ENCODE measurements around the gene VSNL1.

VSNL1 gene

DNA sequence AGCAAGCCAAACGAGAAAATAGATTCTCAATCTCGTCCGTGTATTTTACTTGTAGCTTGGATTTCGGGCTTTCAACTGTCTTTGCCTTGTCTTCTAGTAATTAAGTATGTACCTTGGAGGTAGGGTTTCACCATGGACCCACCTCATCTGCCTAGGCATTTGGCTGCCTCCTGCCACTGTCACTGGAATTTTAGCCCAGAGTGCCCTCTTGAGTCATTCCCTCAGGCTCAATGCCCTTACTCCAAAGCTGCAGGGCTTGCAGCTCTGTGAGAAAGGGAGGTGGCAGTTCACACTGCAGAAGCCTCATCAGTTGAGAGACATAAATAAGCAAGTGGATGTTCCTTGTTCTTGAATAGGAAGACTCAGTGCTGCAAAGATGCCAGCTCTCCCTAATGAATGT, 89.6 kb downstream of the VSNL1 start:
- H3K36me3 ChIP-seq (ENCODE audit: low read depth), result no peaks in the 10 kb centered on the region
- no peaks in the 10 kb centered on the region for H3K4me1 ChIP-seq (ENCODE audit: insufficient read depth, poor library complexity, severe bottlenecking)
- no peaks in the 10 kb centered on the region for H3K9me3 ChIP-seq (ENCODE audit: severe bottlenecking)
- no peak overlapping the region for H3K4me3 ChIP-seq (ENCODE audit: severe bottlenecking)
- ATAC-seq (ENCODE audit: low read depth) (no peak), DNase-seq (ENCODE audit: low spot score) (no peak)
- H3K27me3 ChIP-seq (ENCODE audit: insufficient read depth, poor library complexity, severe bottlenecking), result no peaks in the 10 kb centered on the region
- H3K27ac ChIP-seq (ENCODE audit: poor library complexity, severe bottlenecking), result no peak overlapping the region
- no peak for TF ChIP-seq CTCF (IDR thresholded peaks at IDR 0.05; ENCODE audit: poor library complexity, severe bottlenecking)

DNA sequence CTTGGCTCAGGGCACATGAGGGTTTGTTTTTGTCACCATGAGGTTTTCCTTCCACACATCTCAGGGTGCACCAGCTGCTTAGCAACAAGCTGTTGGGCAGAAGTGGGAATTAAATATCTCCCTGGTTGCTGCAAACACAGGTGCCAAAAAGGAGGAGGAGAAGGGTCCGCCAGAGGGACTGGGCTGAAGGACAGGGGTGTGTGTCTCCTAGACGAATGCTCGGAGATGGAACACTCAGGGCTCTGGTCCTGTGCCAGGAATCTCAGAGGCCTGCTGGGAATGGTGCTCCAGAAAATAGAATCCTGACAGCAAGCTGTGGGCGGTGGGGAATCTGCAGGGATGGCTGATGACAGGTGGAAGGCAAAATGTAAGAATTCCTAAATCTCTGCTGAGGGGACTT, 94.5 kb downstream of the VSNL1 start:
- Histone ChIP-seq H3K27me3 (ENCODE audit: insufficient read depth, poor library complexity, severe bottlenecking) (no peaks in the 10 kb centered on the region), H3K4me3 (ENCODE audit: severe bottlenecking) (no peak overlapping the region), H3K4me1 (ENCODE audit: insufficient read depth, poor library complexity, severe bottlenecking) (no peaks in the 10 kb centered on the region), H3K36me3 (ENCODE audit: low read depth) (no peaks in the 10 kb centered on the region), H3K9me3 (ENCODE audit: severe bottlenecking) (no peaks in the 10 kb centered on the region), H3K27ac (ENCODE audit: poor library complexity, severe bottlenecking) (no peak overlapping the region)
- no peak for TF ChIP-seq CTCF (IDR thresholded peaks at IDR 0.05; ENCODE audit: poor library complexity, severe bottlenecking)
- DNase-seq (ENCODE audit: low spot score), result no peak
- no peak for ATAC-seq (ENCODE audit: low read depth)

DNA sequence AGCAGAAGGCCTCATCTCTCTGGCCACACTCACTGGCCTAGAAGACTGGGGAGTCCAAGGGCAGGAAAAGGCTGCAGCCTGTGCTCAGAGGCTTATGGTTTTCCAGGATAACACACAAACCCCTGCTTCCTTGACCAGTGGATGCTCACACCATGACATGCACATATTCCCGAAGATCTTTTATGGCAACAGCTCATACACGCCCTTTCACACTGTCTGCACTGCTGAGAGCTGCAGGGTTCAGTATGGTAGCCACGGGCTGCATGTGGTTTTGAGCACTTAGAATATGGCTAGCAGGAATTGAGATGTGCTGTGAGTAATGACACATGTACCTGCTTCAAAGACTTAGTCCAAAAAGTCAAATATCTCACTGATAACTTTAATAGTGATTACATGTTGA, 95.8 kb downstream of the VSNL1 start:
- no peaks in the 10 kb centered on the region for H3K27me3 ChIP-seq (ENCODE audit: insufficient read depth, poor library complexity, severe bottlenecking)
- no peak for ATAC-seq (ENCODE audit: low read depth)

GRCh38 chr2:17637131-17637906, 96.8 kb downstream of the VSNL1 start:
- H3K27ac ChIP-seq (ENCODE audit: poor library complexity, severe bottlenecking), result no peak overlapping the region
- no peak for DNase-seq (ENCODE audit: low spot score)
- ATAC-seq (ENCODE audit: low read depth), result no peak
- no peak for TF ChIP-seq CTCF (IDR thresholded peaks at IDR 0.05; ENCODE audit: poor library complexity, severe bottlenecking)
- H3K27me3 ChIP-seq (ENCODE audit: insufficient read depth, poor library complexity, severe bottlenecking), result no peaks in the 10 kb centered on the region
- H3K9me3 ChIP-seq (ENCODE audit: severe bottlenecking), result no peaks in the 10 kb centered on the region
- H3K4me3 ChIP-seq (ENCODE audit: severe bottlenecking), result no peak overlapping the region
- H3K4me1 ChIP-seq (ENCODE audit: insufficient read depth, poor library complexity, severe bottlenecking), result no peaks in the 10 kb centered on the region
- no peaks in the 10 kb centered on the region for H3K36me3 ChIP-seq (ENCODE audit: low read depth)

More for the DNA sequence above, 95.8 kb downstream of the VSNL1 start:
- Histone ChIP-seq H3K36me3 (ENCODE audit: low read depth) (no peaks in the 10 kb centered on the region), H3K9me3 (ENCODE audit: severe bottlenecking) (no peaks in the 10 kb centered on the region), H3K4me3 (ENCODE audit: severe bottlenecking) (no peak overlapping the region), H3K4me1 (ENCODE audit: insufficient read depth, poor library complexity, severe bottlenecking) (no peaks in the 10 kb centered on the region), H3K27ac (ENCODE audit: poor library complexity, severe bottlenecking) (no peak overlapping the region)
- TF ChIP-seq CTCF (IDR thresholded peaks at IDR 0.05; ENCODE audit: poor library complexity, severe bottlenecking), result no peak
- no peak for DNase-seq (ENCODE audit: low spot score)

DNA sequence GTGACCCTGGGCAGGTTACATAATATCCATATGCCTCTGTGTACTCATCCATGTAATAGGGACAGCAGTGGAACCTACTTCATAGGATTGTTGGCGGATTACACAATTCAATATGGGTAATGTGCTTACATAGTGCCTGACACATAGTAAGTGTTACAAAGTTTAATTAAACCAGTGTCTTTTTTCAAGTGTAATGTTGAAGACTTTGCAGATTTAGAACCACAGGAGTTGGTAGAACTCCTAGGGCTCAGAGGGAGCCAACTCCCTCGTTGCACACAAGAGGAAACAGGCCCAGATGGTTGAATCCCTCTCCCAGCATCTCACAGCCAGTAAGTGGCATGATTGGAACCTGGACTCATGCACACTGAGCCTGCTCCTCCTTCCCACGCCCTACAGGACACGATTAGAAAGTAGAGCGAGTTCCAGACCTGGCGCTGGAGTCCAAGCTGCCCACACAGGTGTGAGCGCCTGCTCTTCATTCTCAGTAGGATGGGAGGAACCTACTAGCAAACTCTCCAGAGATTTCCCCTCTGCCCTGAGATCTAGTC, 97.8 kb downstream of the VSNL1 start:
- Histone ChIP-seq H3K4me3 (ENCODE audit: severe bottlenecking) (no peak overlapping the region), H3K36me3 (ENCODE audit: low read depth) (no peaks in the 10 kb centered on the region), H3K4me1 (ENCODE audit: insufficient read depth, poor library complexity, severe bottlenecking) (peaks cover 5% of the 10 kb centered on the region), H3K9me3 (ENCODE audit: severe bottlenecking) (no peaks in the 10 kb centered on the region), H3K27ac (ENCODE audit: poor library complexity, severe bottlenecking) (no peak overlapping the region), H3K27me3 (ENCODE audit: insufficient read depth, poor library complexity, severe bottlenecking) (no peaks in the 10 kb centered on the region)
- DNase-seq (ENCODE audit: low spot score), result no peak
- no peak for ATAC-seq (ENCODE audit: low read depth)
- no peak for TF ChIP-seq CTCF (IDR thresholded peaks at IDR 0.05; ENCODE audit: poor library complexity, severe bottlenecking)

Measured in RWPE2 (cell line).